ENCODE results near the gene ZFX.
A peak's percentile ranks its signal among the peaks of the same experiment; 100 is the strongest.

ZFX gene

DNA sequence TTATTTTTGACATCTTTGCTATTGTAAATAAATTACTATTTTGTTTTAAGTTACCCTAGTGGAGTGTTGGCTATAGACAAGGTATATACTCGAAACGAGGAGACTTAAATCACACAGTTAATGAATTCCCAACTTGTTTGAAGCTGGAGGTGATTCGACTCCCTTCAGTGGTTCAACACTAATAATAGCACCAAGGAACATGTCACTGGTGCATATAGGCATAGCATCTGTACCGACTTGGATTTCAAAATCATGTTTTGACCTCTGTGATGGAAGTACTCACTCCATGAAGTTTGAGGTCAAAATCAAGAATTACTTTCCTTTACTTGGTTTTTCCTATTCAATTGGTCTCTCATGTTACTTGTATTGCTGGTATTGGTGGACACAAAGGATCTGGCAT lies 66.5 kb downstream of the ZFX start:
- no peak for DNase-seq (ENCODE audit: low read depth in 2 of 2)
- TF ChIP-seq, protein P1, sequence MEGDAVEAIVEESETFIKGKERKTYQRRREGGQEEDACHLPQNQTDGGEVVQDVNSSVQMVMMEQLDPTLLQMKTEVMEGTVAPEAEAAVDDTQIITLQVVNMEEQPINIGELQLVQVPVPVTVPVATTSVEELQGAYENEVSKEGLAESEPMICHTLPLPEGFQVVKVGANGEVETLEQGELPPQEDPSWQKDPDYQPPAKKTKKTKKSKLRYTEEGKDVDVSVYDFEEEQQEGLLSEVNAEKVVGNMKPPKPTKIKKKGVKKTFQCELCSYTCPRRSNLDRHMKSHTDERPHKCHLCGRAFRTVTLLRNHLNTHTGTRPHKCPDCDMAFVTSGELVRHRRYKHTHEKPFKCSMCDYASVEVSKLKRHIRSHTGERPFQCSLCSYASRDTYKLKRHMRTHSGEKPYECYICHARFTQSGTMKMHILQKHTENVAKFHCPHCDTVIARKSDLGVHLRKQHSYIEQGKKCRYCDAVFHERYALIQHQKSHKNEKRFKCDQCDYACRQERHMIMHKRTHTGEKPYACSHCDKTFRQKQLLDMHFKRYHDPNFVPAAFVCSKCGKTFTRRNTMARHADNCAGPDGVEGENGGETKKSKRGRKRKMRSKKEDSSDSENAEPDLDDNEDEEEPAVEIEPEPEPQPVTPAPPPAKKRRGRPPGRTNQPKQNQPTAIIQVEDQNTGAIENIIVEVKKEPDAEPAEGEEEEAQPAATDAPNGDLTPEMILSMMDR (IDR thresholded peaks at IDR 0.05; ENCODE audit: low read depth, low read length) = no peak
- H3K4me3 ChIP-seq (replicated peaks in 1 of 2; ENCODE audit: low read depth in 2 of 2, low read length in 2 of 2) = no peak overlapping the region

- TF ChIP-seq, protein P1 (IDR thresholded peaks at IDR 0.05; ENCODE audit: low read depth, low read length) = no peak
- no peak overlapping the region for H3K4me3 ChIP-seq (replicated peaks in 1 of 2; ENCODE audit: low read depth in 2 of 2, low read length in 2 of 2)
- DNase-seq (ENCODE audit: low read depth in 2 of 2) = no peak
Observed at GRCh38 chrX:24216827-24217226, 67.3 kb downstream of the ZFX start.

DNA sequence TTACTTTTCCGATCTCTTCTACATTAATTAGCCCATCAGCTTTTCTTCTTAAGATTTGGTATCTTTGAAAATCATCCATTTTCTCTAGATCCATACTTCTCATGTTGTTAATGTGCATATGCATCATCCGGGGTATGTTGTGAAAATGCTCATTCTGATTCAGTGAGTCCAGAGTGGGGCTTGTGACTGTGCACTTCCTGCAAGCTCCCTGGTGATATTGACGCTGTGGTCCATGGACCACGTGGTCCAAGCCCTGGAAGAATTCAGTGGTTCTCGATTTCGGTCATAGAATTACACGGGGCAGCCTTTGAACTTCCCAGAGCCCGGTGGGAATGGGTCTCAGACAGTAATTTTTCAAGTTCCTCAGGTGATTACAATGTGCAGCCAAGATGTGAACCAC lies 69.8 kb downstream of the ZFX start:
- DNase-seq (ENCODE audit: low read depth in 2 of 2) = peak in 1 of 2 donors; percentile 17
- TF ChIP-seq, protein P1 (IDR thresholded peaks at IDR 0.05; ENCODE audit: low read depth, low read length) = no peak
- no peak overlapping the region for H3K4me3 ChIP-seq (replicated peaks in 1 of 2; ENCODE audit: low read depth in 2 of 2, low read length in 2 of 2)

- DNase-seq (ENCODE audit: low read depth in 2 of 2) = no peak
- H3K4me3 ChIP-seq (replicated peaks in 1 of 2; ENCODE audit: low read depth in 2 of 2, low read length in 2 of 2) = no peak overlapping the region
- TF ChIP-seq, protein P1 (IDR thresholded peaks at IDR 0.05; ENCODE audit: low read depth, low read length) = no peak
Observed at GRCh38 chrX:24221872-24222271, 72.3 kb downstream of the ZFX start.

GRCh38 chrX:24225265-24225664 lies 75.7 kb downstream of the ZFX start:
- no peak overlapping the region for H3K4me3 ChIP-seq (replicated peaks in 1 of 2; ENCODE audit: low read depth in 2 of 2, low read length in 2 of 2)
- DNase-seq (ENCODE audit: low read depth in 2 of 2) = no peak
- TF ChIP-seq, protein P1 (IDR thresholded peaks at IDR 0.05; ENCODE audit: low read depth, low read length) = no peak

DNA sequence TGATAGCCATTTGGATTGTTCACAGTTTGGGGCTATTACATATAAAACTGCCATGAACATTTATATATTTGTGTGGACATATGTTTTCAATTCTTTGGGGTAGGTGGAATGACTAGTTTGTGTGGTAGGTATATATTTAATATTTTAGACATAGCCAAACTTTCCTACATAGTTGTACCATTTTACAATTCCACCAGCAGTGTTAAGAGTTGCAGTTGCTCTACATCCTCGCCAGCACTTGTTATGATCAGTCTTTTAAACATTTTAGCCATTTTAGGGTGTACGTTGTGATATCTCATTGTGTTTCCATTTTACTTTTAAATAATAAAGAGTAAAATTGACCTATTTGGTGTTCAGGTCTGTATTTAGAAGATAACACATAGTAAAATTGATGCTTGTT lies 76.6 kb downstream of the ZFX start:
- DNase-seq (ENCODE audit: low read depth in 2 of 2) = no peak
- TF ChIP-seq, protein P1 (IDR thresholded peaks at IDR 0.05; ENCODE audit: low read depth, low read length) = no peak
- no peak overlapping the region for H3K4me3 ChIP-seq (replicated peaks in 1 of 2; ENCODE audit: low read depth in 2 of 2, low read length in 2 of 2)

DNA sequence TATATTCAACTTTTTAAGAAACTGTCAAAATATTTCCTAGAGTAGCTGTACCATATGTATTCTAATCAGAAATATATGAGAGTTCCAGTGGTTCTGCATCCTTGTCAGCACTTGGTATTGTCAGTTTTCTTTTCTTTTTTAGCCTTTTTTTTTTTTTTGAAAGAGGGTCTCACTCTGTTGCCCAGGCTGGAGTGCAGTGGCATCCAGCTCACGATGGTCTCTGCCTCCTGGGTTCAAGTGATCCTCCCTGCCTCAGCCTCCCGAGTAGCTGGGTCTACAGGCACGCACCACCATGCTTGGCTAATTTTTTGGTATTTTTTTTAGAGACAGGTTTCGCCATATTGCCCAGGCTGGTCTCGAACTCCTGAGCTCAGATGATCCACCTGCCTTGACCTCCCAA lies 79.1 kb downstream of the ZFX start:
- H3K4me3 ChIP-seq (replicated peaks in 1 of 2; ENCODE audit: low read depth in 2 of 2, low read length in 2 of 2) = no peak overlapping the region
- no peak for DNase-seq (ENCODE audit: low read depth in 2 of 2)
- TF ChIP-seq, protein P1 (IDR thresholded peaks at IDR 0.05; ENCODE audit: low read depth, low read length) = no peak
